HepG2 (cell line): Measurements from ENCODE around the gene CHRNB2. TPM values are rescaled to one million over a fixed set of nuclear protein-coding genes. Genes with fewer than 3 reads are reported as not detected.
A peak's percentile ranks its signal among the peaks of the same experiment; 100 is the strongest.

Experiments used
- ATF5 ChIP-seq: sonication (generic); formaldehyde crosslinking; IDR thresholded peaks from 2 replicates; pipeline ENCODE4 v1.4.0; 2020; ENCODE audit warnings: mild to moderate bottlenecking, low read depth, missing genetic modification reagents
- ATF7 ChIP-seq, 2 experiments: fragments of 450-650 bp in 1 of 2; sonication (generic) in 1 of 2; formaldehyde crosslinking in 1 of 2; IDR thresholded peaks; 2 replicates each; pipeline versions ENCODE4 v1.4.0 to v1.6.1; 2016 to 2020; ENCODE audit warnings: antibody characterized with exemption in 1 of 2, mild to moderate bottlenecking in 1 of 2, missing genetic modification reagents in 1 of 2
- BATF2 ChIP-seq: sonication (generic); formaldehyde crosslinking; IDR thresholded peaks from 2 replicates; pipeline ENCODE4 v1.8.0; 2022; ENCODE audit warnings: mild to moderate bottlenecking, missing genetic modification reagents, moderate library complexity
- CCDC6 ChIP-seq: sonication (generic); formaldehyde crosslinking; IDR thresholded peaks from 2 replicates; pipeline ENCODE4 v1.8.1; 2022; ENCODE audit warnings: mild to moderate bottlenecking, missing genetic modification reagents, moderate library complexity
- CENPBD1 ChIP-seq: sonication (generic); formaldehyde crosslinking; IDR thresholded peaks from 2 replicates; pipeline ENCODE4 v1.8.0; 2022; ENCODE audit warnings: missing genetic modification reagents, low read depth, mild to moderate bottlenecking, borderline replicate concordance
- ELK4 ChIP-seq: sonication (generic); formaldehyde crosslinking; IDR thresholded peaks from 2 replicates; pipeline ENCODE4 v1.9.0; 2021; ENCODE audit warnings: missing genetic modification reagents, borderline replicate concordance
- FLYWCH1 ChIP-seq: sonication (generic); formaldehyde crosslinking; IDR thresholded peaks from 2 replicates; pipeline ENCODE4 v1.8.1; 2023; ENCODE audit warnings: mild to moderate bottlenecking, missing genetic modification reagents
- RBM39 ChIP-seq: fragments of 200-400 bp; formaldehyde crosslinking; IDR thresholded peaks from one replicate; pipeline ENCODE4 v1.6.1; 2018; ENCODE audit warnings: antibody characterized with exemption, mild to moderate bottlenecking, low read depth, low read length; ENCODE audit not compliant: poor library complexity, severe bottlenecking
- RORA ChIP-seq: sonication (generic); formaldehyde crosslinking; IDR thresholded peaks from 2 replicates; pipeline ENCODE4 v1.5.0; 2020; ENCODE audit warnings: mild to moderate bottlenecking, missing genetic modification reagents, moderate library complexity
- SP1 ChIP-seq, 2 experiments: fragments of 450-650 bp in 1 of 2; sonication (generic) in 1 of 2; formaldehyde crosslinking in 1 of 2; IDR thresholded peaks; 2 replicates each; pipeline versions ENCODE4 v1.4.0 to v1.6.1; 2016 to 2020; ENCODE audit warnings: missing genetic modification reagents in 1 of 2
- XRCC5 ChIP-seq: fragments of 200-400 bp; formaldehyde crosslinking; optimal IDR thresholded peaks from 2 replicates; pipeline ENCODE3; 2017; ENCODE audit warnings: mild to moderate bottlenecking, low read length
- ZBTB25 ChIP-seq: IDR thresholded peaks from 2 replicates; pipeline ENCODE4 v1.6.1; 2018; ENCODE audit warnings: missing genetic modification reagents
- ZFX ChIP-seq: sonication (generic); formaldehyde crosslinking; IDR thresholded peaks from 2 replicates; pipeline ENCODE4 v1.4.0; 2020; ENCODE audit warnings: mild to moderate bottlenecking, low read depth, missing genetic modification reagents, moderate library complexity
- ZKSCAN5 ChIP-seq: sonication (generic); formaldehyde crosslinking; IDR thresholded peaks from 2 replicates; pipeline ENCODE4 v1.5.1; 2020; ENCODE audit warnings: mild to moderate bottlenecking, missing genetic modification reagents
- ZMYM4 ChIP-seq: sonication (generic); formaldehyde crosslinking; IDR thresholded peaks from 2 replicates; pipeline ENCODE4 v1.8.1; 2023; ENCODE audit warnings: mild to moderate bottlenecking, missing genetic modification reagents
- ZNF230 ChIP-seq: sonication (generic); formaldehyde crosslinking; IDR thresholded peaks from 2 replicates; pipeline ENCODE4 v1.4.0; 2020; ENCODE audit warnings: mild to moderate bottlenecking, missing genetic modification reagents
- ZNF260 ChIP-seq: sonication (generic); formaldehyde crosslinking; IDR thresholded peaks from 2 replicates; pipeline ENCODE4 v1.4.0; 2020; ENCODE audit warnings: missing genetic modification reagents, low read depth, mild to moderate bottlenecking, borderline replicate concordance
- ZNF784 ChIP-seq: sonication (generic); formaldehyde crosslinking; IDR thresholded peaks from 2 replicates; pipeline ENCODE4 v1.5.1; 2020; ENCODE audit warnings: missing genetic modification reagents, mild to moderate bottlenecking, borderline replicate concordance
- ZSCAN29 ChIP-seq: sonication (generic); formaldehyde crosslinking; conservative IDR thresholded peaks from 2 replicates; pipeline ENCODE4 v1.4.0; 2020; ENCODE audit warnings: mild to moderate bottlenecking, missing genetic modification reagents
- polyA plus RNA-seq, 8 experiments: library from polyadenylated mRNA; depleted of rRNA in 3 of 8; stranded (reverse) in 7 of 8; unstranded in 1 of 8; fragments of >200 nt; fragmentation: Illumina TruSeq in 4 of 8; extraction: Trizol in 4 of 8; gene quantifications; 2 replicates each; pipeline versions ENCODE4 v1.2.1 to v1.2.3, GENCODE V29; 2011 to 2016; ENCODE audit warnings: low read depth in 4 of 8, missing spikeins in 1 of 8, mixed read lengths in 1 of 8; ENCODE audit not compliant: insufficient read depth in 1 of 8
- total RNA-seq, 5 experiments: library from RNA; depleted of rRNA; stranded (reverse); fragments of >200 nt; fragmentation: Illumina TruSeq; extraction: Trizol; gene quantifications; 2 replicates each; pipeline ENCODE4 v1.2.3, GENCODE V29; 2016; ENCODE audit warnings: low read depth in 1 of 5
- TF ChIP-seq, protein P1 (sequence below): sonication (generic); formaldehyde crosslinking; IDR thresholded peaks from 2 replicates; pipeline ENCODE4 v1.5.0; 2020; ENCODE audit warnings: mild to moderate bottlenecking, missing genetic modification reagents

Gene CHRNB2
- total and polyA plus RNA-seq, 2 of the 13 experiments (the other 11 are each of a cell fraction or from before 2014, with no cell fraction given): 0.03 to 0.07 TPM

DNA sequence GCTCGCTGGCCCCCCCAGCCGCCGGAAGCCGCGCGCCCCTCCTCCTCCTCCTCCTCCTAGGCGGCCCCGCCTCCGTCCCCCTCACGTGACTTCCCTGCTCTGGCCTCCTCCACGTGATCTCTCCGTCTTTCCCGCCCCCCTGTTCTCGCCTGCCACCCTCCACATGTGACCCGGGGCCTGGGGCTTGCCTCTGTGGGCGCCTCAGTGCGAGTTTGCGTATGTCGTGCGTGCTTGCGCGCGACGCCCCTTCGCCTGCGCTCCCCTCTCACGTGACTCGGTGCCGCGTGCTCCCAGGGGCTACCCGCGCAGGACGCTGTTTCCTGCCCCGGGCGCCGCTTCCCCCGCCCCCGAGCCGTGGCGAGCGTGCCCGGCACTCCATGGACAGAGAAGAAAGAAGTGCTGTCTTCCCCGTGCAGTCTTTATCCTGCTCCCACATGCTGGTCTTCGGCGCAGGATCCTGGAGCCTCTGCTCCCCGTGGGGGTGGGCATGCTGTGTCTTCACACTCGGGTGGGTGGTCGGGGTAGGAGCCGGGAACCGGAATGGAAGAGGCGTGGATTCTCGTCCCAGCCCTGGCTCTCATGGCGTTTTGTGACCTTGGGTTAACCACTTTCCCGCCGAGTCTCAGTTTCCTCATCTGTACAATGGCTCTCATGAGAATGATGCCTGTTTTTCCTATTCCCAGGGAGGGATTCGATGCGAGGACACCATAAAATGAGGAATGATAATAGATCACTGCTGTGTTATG, 8.7 kb upstream of the CHRNB2 start (continued):
- TF ChIP-seq, protein P1, sequence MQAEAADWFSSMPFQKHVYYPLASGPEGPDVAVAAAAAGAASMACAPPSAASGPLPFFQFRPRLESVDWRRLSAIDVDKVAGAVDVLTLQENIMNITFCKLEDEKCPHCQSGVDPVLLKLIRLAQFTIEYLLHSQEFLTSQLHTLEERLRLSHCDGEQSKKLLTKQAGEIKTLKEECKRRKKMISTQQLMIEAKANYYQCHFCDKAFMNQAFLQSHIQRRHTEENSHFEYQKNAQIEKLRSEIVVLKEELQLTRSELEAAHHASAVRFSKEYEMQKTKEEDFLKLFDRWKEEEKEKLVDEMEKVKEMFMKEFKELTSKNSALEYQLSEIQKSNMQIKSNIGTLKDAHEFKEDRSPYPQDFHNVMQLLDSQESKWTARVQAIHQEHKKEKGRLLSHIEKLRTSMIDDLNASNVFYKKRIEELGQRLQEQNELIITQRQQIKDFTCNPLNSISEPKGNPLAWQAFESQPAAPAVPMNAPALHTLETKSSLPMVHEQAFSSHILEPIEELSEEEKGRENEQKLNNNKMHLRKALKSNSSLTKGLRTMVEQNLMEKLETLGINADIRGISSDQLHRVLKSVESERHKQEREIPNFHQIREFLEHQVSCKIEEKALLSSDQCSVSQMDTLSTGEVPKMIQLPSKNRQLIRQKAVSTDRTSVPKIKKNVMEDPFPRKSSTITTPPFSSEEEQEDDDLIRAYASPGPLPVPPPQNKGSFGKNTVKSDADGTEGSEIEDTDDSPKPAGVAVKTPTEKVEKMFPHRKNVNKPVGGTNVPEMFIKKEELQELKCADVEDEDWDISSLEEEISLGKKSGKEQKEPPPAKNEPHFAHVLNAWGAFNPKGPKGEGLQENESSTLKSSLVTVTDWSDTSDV (CRISPR knock-in tag): 0 out of 2 replicates have a peak, but pooled peaks have one; percentile 83
- no peak for TF ChIP-seq RORA (CRISPR knock-in tag)
- no peak for TF ChIP-seq ZNF260 (CRISPR knock-in tag)
- peak; percentile 99; the same call in 1 of the 2 replicates for TF ChIP-seq CCDC6 (CRISPR knock-in tag)
- peak; percentile 88 for TF ChIP-seq ZSCAN29 (CRISPR knock-in tag)
- TF ChIP-seq RBM39: no peak
- TF ChIP-seq CENPBD1 (CRISPR knock-in tag): peak; percentile 66; the same call in 1 of the 2 replicates
- TF ChIP-seq ELK4 (CRISPR knock-in tag): no peak
- no peak for TF ChIP-seq SP1 (IDR thresholded peaks at IDR 0.05)
- peak; percentile 78; the same call in 1 of the 2 replicates for TF ChIP-seq SP1 (CRISPR knock-in tag; IDR thresholded peaks at IDR 0.05)
- peak; percentile 93 for TF ChIP-seq ZNF230 (CRISPR knock-in tag)
- TF ChIP-seq ZKSCAN5 (CRISPR knock-in tag): no peak
- peak; percentile 94; the same call in 1 of the 2 replicates for TF ChIP-seq ATF5
- TF ChIP-seq XRCC5: peak; percentile 25
- TF ChIP-seq ZMYM4: peak; percentile 97
- peak; percentile 53; the same call in 1 of the 2 replicates for TF ChIP-seq ZBTB25
- no peak for TF ChIP-seq ATF7 (IDR thresholded peaks at IDR 0.05)
- TF ChIP-seq ATF7 (CRISPR knock-in tag; IDR thresholded peaks at IDR 0.05): peak; percentile 91
- TF ChIP-seq ZFX (CRISPR knock-in tag): peak; percentile 84
- TF ChIP-seq FLYWCH1 (CRISPR knock-in tag): peak; percentile 97
- peak; percentile 89 for TF ChIP-seq ZNF784 (CRISPR knock-in tag)
- peak; percentile 99 for TF ChIP-seq BATF2
